Prostate gland (tissue), 2 donors: Measurements from ENCODE around the gene ZCCHC14. TPM values are rescaled to one million over a fixed set of nuclear protein-coding genes. Genes with fewer than 3 reads are reported as not detected.

Experiments
- DNase-seq: peaks from one replicate; pipeline ENCODE4 v3.0.0-alpha.2; 2019; ENCODE audit warnings: low spot score
- H3K27ac ChIP-seq, 2 donors: fragments of 200-600 bp; sonication (generic); 2 replicates each; pipeline ENCODE4 v1.5.1; 2017 to 2019
- H3K27me3 ChIP-seq: fragments of 200-600 bp; sonication (generic); replicated peaks from 2 replicates; pipeline ENCODE4 v1.5.1; 2019; ENCODE audit not compliant: insufficient read depth
- H3K36me3 ChIP-seq, 2 donors: fragments of 200-600 bp; sonication (generic); 1 replicate in 1 of 2; 2 replicates in 1 of 2; pipeline versions ENCODE4 v1.5.1 to v1.8.1; 2017 to 2019
- H3K4me1 ChIP-seq: fragments of 200-600 bp; sonication (generic); replicated peaks from 2 replicates; pipeline ENCODE4 v1.5.1; 2019
- H3K4me3 ChIP-seq, 2 donors: fragments of 200-600 bp; sonication (generic); 2 replicates each; pipeline ENCODE4 v1.5.1; 2017 to 2019
- H3K9me3 ChIP-seq: fragments of 200-600 bp; sonication (generic); 2 replicates; pipeline ENCODE4 v1.5.1; 2017
- POLR2A ChIP-seq: fragments of 450-650 bp; IDR thresholded peaks from one replicate; pipeline ENCODE4 v1.6.1; 2016; ENCODE audit warnings: antibody characterized with exemption, mild to moderate bottlenecking
- POLR2AphosphoS5 ChIP-seq: sonication (generic); formaldehyde crosslinking; IDR thresholded peaks from one replicate; pipeline ENCODE4 v1.6.1; 2017; ENCODE audit warnings: antibody characterized with exemption
- WGBS: methylation state at CpG from one replicate; pipeline ENCODE4 v1.1.5; 2018; 5-methylcytosine and 5-hydroxymethylcytosine counted together
- intact Hi-C: fragments of 100-400 bp; cut with DNase I; formaldehyde crosslinking; loops from one replicate; pipeline ENCODE4 v1.14.2; 2022
- total RNA-seq, 2 donors: library from RNA; depleted of rRNA; stranded (reverse); fragments of >200 nt; gene quantifications; one replicate each; pipeline ENCODE4 v1.1.0, GENCODE V29; 2016
- TF ChIP-seq, protein P1 (sequence below), 4 experiments: fragments of 200-600 bp in 2 of 4; fragments of 450-650 bp in 2 of 4; sonication (generic) in 2 of 4; IDR thresholded peaks; 1 replicate in 3 of 4; 2 replicates in 1 of 4; pipeline ENCODE4 v1.5.1; 2016 to 2019; ENCODE audit warnings: antibody characterized with exemption in 4 of 4, mild to moderate bottlenecking in 2 of 4, moderate library complexity in 2 of 4

The ZCCHC14 gene
- total RNA-seq, 2 donors from 2014 or later, result 14.9 to 55.7 TPM

DNA sequence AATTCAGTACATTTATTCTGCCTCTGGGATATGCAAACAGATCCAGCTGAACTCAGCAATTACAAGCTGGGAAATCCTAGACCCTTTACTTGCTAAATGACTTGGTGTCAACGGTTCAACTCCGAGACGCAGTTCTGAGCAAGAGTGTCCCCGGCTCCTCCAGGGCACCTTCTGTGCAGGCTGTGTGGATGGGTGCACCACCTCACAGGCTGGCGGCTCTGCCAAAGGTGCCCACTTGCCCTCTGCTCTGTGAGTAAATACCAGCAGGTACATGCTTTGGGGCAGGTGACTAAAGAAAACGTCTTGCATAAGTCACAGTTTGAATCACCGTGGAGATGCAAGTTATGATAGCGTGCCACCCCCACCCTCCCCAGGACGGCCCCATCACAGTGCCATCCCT lies 77.4 kb downstream of the ZCCHC14 start:
- no peak for DNase-seq
- H3K9me3 ChIP-seq, result no peaks in the 10 kb centered on the region
- H3K27ac ChIP-seq, result no peak overlapping the region
- no peak for TF ChIP-seq POLR2A
- TF ChIP-seq, protein P1, sequence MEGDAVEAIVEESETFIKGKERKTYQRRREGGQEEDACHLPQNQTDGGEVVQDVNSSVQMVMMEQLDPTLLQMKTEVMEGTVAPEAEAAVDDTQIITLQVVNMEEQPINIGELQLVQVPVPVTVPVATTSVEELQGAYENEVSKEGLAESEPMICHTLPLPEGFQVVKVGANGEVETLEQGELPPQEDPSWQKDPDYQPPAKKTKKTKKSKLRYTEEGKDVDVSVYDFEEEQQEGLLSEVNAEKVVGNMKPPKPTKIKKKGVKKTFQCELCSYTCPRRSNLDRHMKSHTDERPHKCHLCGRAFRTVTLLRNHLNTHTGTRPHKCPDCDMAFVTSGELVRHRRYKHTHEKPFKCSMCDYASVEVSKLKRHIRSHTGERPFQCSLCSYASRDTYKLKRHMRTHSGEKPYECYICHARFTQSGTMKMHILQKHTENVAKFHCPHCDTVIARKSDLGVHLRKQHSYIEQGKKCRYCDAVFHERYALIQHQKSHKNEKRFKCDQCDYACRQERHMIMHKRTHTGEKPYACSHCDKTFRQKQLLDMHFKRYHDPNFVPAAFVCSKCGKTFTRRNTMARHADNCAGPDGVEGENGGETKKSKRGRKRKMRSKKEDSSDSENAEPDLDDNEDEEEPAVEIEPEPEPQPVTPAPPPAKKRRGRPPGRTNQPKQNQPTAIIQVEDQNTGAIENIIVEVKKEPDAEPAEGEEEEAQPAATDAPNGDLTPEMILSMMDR (IDR thresholded peaks at IDR 0.05), result no peak
- TF ChIP-seq POLR2AphosphoS5, result no peak
- H3K27me3 ChIP-seq, result no peaks in the 10 kb centered on the region
- H3K36me3 ChIP-seq, result peaks cover 5 to 7% of the 10 kb centered on the region in 2 donors
- 89% methylated on average over 9 of the region's 9 CpGs for WGBS
- intact Hi-C loops, result loop anchor here (5.0 kb wide), 1 partner anchor 222 kb away; no protein-coding TSS in a partner anchor
- no peak overlapping the region for H3K4me3 ChIP-seq
- no peaks in the 10 kb centered on the region for H3K4me1 ChIP-seq

DNA sequence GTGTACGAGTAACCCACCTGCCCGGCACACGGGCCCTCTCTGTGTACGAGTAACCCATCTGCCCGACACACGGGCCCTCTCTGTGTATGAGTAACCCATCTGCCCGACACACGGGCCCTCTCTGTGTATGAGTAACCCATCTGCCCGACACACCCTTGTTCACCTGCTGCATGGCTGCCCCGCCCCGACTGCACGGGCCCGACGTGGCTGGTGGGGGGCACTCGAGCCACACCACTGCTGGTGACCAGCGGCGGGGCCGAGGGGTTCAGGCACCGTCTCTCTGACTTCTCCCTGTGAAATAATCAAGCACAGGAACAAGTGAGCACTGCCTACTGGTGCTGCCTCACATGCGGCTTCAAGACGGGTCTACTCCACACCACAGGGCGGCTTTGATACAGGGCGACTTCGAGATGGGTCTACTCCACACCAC lies 78.6 kb downstream of the ZCCHC14 start:
- intact Hi-C loops, result no loop called here
- no peak overlapping the region for H3K27ac ChIP-seq
- 87% methylated on average over 24 of the region's 24 CpGs for WGBS

DNA sequence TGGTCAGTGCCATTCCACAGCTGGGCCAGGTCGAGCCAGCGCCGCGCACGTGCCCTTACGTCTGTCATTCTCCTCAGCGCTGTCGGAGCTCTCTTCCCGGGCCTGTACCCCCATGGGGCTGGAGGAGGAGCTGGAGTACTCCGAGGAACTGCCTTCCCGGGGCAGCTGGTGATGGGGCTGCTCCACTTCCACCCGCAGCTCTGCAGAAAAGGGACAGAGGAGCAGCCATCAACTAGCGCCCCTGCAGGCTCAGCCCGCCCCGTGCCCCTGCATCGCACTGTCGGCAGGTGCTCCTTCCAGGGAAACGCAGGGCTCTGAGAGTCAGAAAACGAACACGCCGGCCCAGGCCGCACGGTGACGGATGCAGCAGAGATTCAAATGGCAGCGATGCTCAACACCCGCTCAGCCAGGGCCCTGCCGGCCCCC lies 79.8 kb downstream of the ZCCHC14 start:
- intact Hi-C loops, result no loop called here

More for the DNA sequence above, 78.6 kb downstream of the ZCCHC14 start:
- TF ChIP-seq POLR2A (no peak), POLR2AphosphoS5 (no peak)
- TF ChIP-seq, protein P1 (IDR thresholded peaks at IDR 0.05), result no peak
- Histone ChIP-seq H3K36me3 (peaks cover 5 to 7% of the 10 kb centered on the region in 2 donors), H3K4me1 (no peaks in the 10 kb centered on the region), H3K4me3 (no peak overlapping the region), H3K9me3 (no peaks in the 10 kb centered on the region), H3K27me3 (no peaks in the 10 kb centered on the region)
- no peak for DNase-seq

DNA sequence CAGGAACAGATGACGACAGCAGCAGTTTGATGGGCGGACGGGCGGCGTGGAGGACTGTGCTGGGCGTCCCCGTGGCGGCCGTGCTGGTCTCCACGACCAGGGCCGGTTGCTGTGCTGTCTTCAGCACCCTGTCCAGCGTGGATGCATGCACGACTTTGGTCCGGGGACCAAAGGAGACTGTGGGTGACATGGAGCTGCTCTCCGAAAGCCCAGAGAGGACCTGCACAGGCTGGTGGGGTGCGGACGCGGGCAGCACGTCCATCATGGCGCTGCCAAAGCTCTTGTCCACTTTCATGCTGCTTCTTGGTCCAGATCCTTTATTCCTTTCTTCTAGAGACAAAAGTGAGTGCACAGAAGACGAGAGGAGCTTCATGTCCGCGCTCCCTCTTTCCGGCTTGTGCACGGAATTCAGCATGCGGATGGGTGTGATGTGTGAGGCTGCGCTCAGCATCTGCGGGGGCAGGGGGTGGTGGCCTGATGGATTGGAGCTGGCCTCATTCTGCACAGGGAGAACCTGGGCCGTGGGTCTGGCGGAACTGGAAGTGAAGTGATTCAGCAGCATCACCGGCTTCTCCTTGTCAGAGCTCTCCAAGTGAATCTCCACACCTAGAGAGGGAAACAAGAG lies 80.3 kb downstream of the ZCCHC14 start:
- TF ChIP-seq, protein P1 (IDR thresholded peaks at IDR 0.05), result no peak
- TF ChIP-seq POLR2AphosphoS5 (no peak), POLR2A (no peak)
- Histone ChIP-seq H3K4me3 (no peak overlapping the region), H3K4me1 (no peaks in the 10 kb centered on the region), H3K36me3 (peaks cover 5 to 7% of the 10 kb centered on the region in 2 donors), H3K27me3 (no peaks in the 10 kb centered on the region), H3K9me3 (no peaks in the 10 kb centered on the region), H3K27ac (no peak overlapping the region)
- intact Hi-C loops, result no loop called here
- 90% methylated on average over 31 of the region's 31 CpGs for WGBS
- no peak for DNase-seq

More for the DNA sequence above, 79.8 kb downstream of the ZCCHC14 start:
- H3K36me3 ChIP-seq, result peaks cover 5 to 7% of the 10 kb centered on the region in 2 donors
- no peaks in the 10 kb centered on the region for H3K27me3 ChIP-seq
- 90% methylated on average over 27 of the region's 27 CpGs for WGBS
- no peak overlapping the region for H3K4me3 ChIP-seq
- H3K9me3 ChIP-seq, result no peaks in the 10 kb centered on the region
- DNase-seq, result no peak
- TF ChIP-seq POLR2A (no peak), POLR2AphosphoS5 (no peak)
- TF ChIP-seq, protein P1 (IDR thresholded peaks at IDR 0.05), result no peak
- H3K27ac ChIP-seq, result no peak overlapping the region
- H3K4me1 ChIP-seq, result no peaks in the 10 kb centered on the region
